Body of pancreas (tissue), 4 donors: ENCODE results near the gene SALL4. TPM values are rescaled to one million over a fixed set of nuclear protein-coding genes. Genes with fewer than 3 reads are reported as not detected.
"Not testable (repeated sequence)": the region's sequence is repeated elsewhere in the genome, so short reads cannot be mapped to it uniquely, and the experiment has no call there.

Source experiments
- ATAC-seq: fragments of 150-250 bp; one replicate; pipeline ENCODE4 v1.9.1; 2016
- DNase-seq, 4 donors: peaks; one replicate each; pipeline ENCODE4 v3.0.0-alpha.2; 2019
- H3K27ac ChIP-seq, 4 donors: fragments of 200-600 bp; sonication (generic); 1 replicate in 3 of 4; 2 replicates in 1 of 4; pipeline versions ENCODE4 v1.5.1 to v1.6.1; 2016 to 2019; ENCODE audit warnings: mild to moderate bottlenecking in 1 of 4, mixed read lengths in 1 of 4, moderate library complexity in 1 of 4
- H3K27me3 ChIP-seq, 2 donors: fragments of 200-600 bp; sonication (generic); one replicate each; pipeline ENCODE4 v1.6.0; 2016; ENCODE audit warnings: mild to moderate bottlenecking in 1 of 2
- H3K36me3 ChIP-seq, 2 donors: fragments of 200-600 bp; sonication (generic); replicated peaks in 1 of 2; 2 replicates each; pipeline ENCODE4 v1.5.1; 2016; ENCODE audit warnings: low read depth in 2 of 2; ENCODE audit not compliant: insufficient read depth in 1 of 2
- H3K4me1 ChIP-seq: fragments of 200-600 bp; sonication (generic); one replicate; pipeline ENCODE4 v1.6.0; 2016
- H3K4me3 ChIP-seq, 2 donors: fragments of 200-600 bp; sonication (generic); 1 replicate in 1 of 2; 2 replicates in 1 of 2; pipeline ENCODE4 v1.5.1; 2016 to 2019
- H3K9me3 ChIP-seq, 3 donors: fragments of 200-600 bp; sonication (generic); 1 replicate in 2 of 3; 2 replicates in 1 of 3; pipeline ENCODE4 v1.5.1; 2016
- CTCF ChIP-seq, 7 experiments: fragments of 450-650 bp in 4 of 7; fragments of 200-600 bp in 3 of 7; sonication (generic) in 3 of 7; IDR thresholded peaks; one replicate each; pipeline ENCODE4 v1.5.1; 2016 to 2019; ENCODE audit warnings: antibody characterized with exemption in 7 of 7
- POLR2A ChIP-seq, 3 donors: fragments of 450-650 bp; IDR thresholded peaks; one replicate each; pipeline ENCODE4 v1.6.1; 2016; ENCODE audit warnings: antibody characterized with exemption in 3 of 3, mild to moderate bottlenecking in 2 of 3
- WGBS, 2 donors: methylation state at CpG; one replicate each; pipeline ENCODE4 v1.1.5; 2017; 5-methylcytosine and 5-hydroxymethylcytosine counted together
- intact Hi-C: fragments of 100-400 bp; cut with DNase I; formaldehyde crosslinking; loops from one replicate; pipeline ENCODE4 v1.15.1; 2023
- total RNA-seq, 2 donors: library from RNA; depleted of rRNA; stranded (reverse); fragments of >200 nt; gene quantifications; one replicate each; pipeline ENCODE4 v1.1.0, GENCODE V29; 2016

SALL4 gene
- total RNA-seq, 2 donors from 2014 or later: 1.6 to 5.9 TPM

- H3K36me3 ChIP-seq: no peaks in the 10 kb centered on the region
- ATAC-seq: no peak
- no peak for DNase-seq
- H3K9me3 ChIP-seq: no peaks in the 10 kb centered on the region
- H3K27ac ChIP-seq: no peak overlapping the region
- WGBS, 2 donors: 67 to 82% methylated on average over 2 to 10 of the region's 10 CpGs
- intact Hi-C loops: no loop called here
- no peak overlapping the region for H3K4me3 ChIP-seq
- TF ChIP-seq CTCF (IDR thresholded peaks at IDR 0.05) (no peak), POLR2A (IDR thresholded peaks at IDR 0.05) (no peak)
- no peaks in the 10 kb centered on the region for H3K27me3 ChIP-seq
- peaks cover 18% of the 10 kb centered on the region for H3K4me1 ChIP-seq
These were observed 45.1 kb downstream of the SALL4 start for GRCh38 chr20:51757226-51757625.

- H3K27me3 ChIP-seq: no peaks in the 10 kb centered on the region
- no peak for TF ChIP-seq POLR2A (IDR thresholded peaks at IDR 0.05)
- no peak for TF ChIP-seq CTCF (IDR thresholded peaks at IDR 0.05)
- ATAC-seq (no peak), DNase-seq (no peak)
- WGBS, 2 donors: 68 to 73% methylated on average over 3 of the region's 3 CpGs
- no peak overlapping the region for H3K27ac ChIP-seq
- intact Hi-C loops: no loop called here
- peaks cover 23% of the 10 kb centered on the region for H3K4me1 ChIP-seq
- H3K4me3 ChIP-seq: no peak overlapping the region
- H3K36me3 ChIP-seq: no peaks in the 10 kb centered on the region
- H3K9me3 ChIP-seq: no peaks in the 10 kb centered on the region
These were observed 45.7 kb downstream of the SALL4 start for GRCh38 chr20:51756653-51757052.

- H3K4me1 ChIP-seq: peaks cover 28% of the 10 kb centered on the region
- H3K27ac ChIP-seq, H3K9me3 ChIP-seq, H3K27me3 ChIP-seq, H3K4me3 ChIP-seq, H3K36me3 ChIP-seq, ATAC-seq, intact Hi-C loops, DNase-seq: not testable (repeated sequence)
- WGBS, 2 donors: 92 to 93% methylated on average over 8 of the region's 8 CpGs
These were observed 49.1 kb downstream of the SALL4 start for GRCh38 chr20:51753220-51753619.

- Histone ChIP-seq H3K36me3 (no peaks in the 10 kb centered on the region), H3K4me3 (no peak overlapping the region), H3K27me3 (no peaks in the 10 kb centered on the region), H3K9me3 (no peaks in the 10 kb centered on the region), H3K27ac (peak overlapping the region; percentile 19 to 62 (median 31)), H3K4me1 (peaks cover 27% of the 10 kb centered on the region)
- no peak for TF ChIP-seq POLR2A (IDR thresholded peaks at IDR 0.05)
- no peak for TF ChIP-seq CTCF (IDR thresholded peaks at IDR 0.05)
- DNase-seq (no peak), ATAC-seq (no peak)
- WGBS, 2 donors: 36 to 48% methylated on average over 9 of the region's 9 CpGs
- intact Hi-C loops: no loop called here
These were observed 49.9 kb downstream of the SALL4 start for GRCh38 chr20:51752343-51752951.

- ATAC-seq (no peak), DNase-seq (no peak)
- Histone ChIP-seq H3K27me3 (no peaks in the 10 kb centered on the region), H3K4me3 (no peak overlapping the region), H3K9me3 (no peaks in the 10 kb centered on the region), H3K27ac (peak overlapping the region; percentile 70 to 87 (median 72)), H3K36me3 (no peaks in the 10 kb centered on the region), H3K4me1 (peaks cover 27% of the 10 kb centered on the region)
- intact Hi-C loops: no loop called here
- no peak for TF ChIP-seq POLR2A (IDR thresholded peaks at IDR 0.05)
- no peak for TF ChIP-seq CTCF (IDR thresholded peaks at IDR 0.05)
- WGBS, 2 donors: 91 to 94% methylated on average over 10 of the region's 10 CpGs
These were observed 51.4 kb downstream of the SALL4 start for GRCh38 chr20:51750770-51751388.
